Nephron (organoid): ENCODE results near the gene GNG2.
A peak's percentile ranks its signal among the peaks of the same experiment; 100 is the strongest.

Experiments
- H3K27ac Mint-ChIP-seq, 3 experiments: 2 replicates each; pipeline ENCODE4 v1.8.0; 2020; ENCODE audit warnings: mixed read lengths in 3 of 3, mild to moderate bottlenecking in 2 of 3, moderate library complexity in 1 of 3
- H3K27me3 Mint-ChIP-seq: 2 replicates; pipeline ENCODE4 v1.8.0; 2021; ENCODE audit warnings: low read depth, mild to moderate bottlenecking, moderate library complexity, mixed read lengths
- H3K36me3 Mint-ChIP-seq: 2 replicates; pipeline ENCODE4 v1.8.0; 2020; ENCODE audit warnings: low read depth, mixed read lengths
- H3K4me1 Mint-ChIP-seq: 2 replicates; pipeline ENCODE4 v1.8.0; 2020; ENCODE audit warnings: mixed read lengths
- H3K4me3 Mint-ChIP-seq, 3 experiments: 2 replicates each; pipeline ENCODE4 v1.8.0; 2020; ENCODE audit warnings: mild to moderate bottlenecking in 3 of 3, mixed read lengths in 3 of 3, moderate library complexity in 2 of 3
- H3K9me3 Mint-ChIP-seq: 2 replicates; pipeline ENCODE4 v1.8.0; 2020; ENCODE audit warnings: mixed read lengths
- TF ChIP-seq, protein P1 (sequence below), 3 experiments: fragments of 200-600 bp; sonication (generic); IDR thresholded peaks; one replicate each; pipeline ENCODE4 v1.5.0; 2021; ENCODE audit warnings: antibody characterized with exemption in 3 of 3; ENCODE audit not compliant: unreplicated experiment in 3 of 3

GNG2 gene

DNA sequence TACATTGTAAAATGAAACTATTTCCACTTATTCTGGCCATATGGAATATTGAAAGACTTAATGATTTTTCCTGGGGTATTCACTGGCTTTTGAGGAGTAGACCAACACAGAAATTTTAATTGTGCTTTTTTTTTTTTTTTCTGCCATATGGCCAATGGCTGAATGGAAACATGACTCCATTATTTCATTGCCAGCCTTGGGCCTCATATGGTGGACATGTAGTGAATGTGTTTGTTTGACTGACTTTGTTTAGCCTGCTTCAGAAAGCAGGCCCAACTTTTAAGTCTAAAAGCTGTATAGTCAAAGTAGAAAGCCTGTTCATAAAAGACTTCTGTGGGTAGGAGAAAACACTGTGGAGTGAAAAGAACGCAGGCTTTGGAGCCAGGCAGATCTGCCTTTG is 2.4 kb downstream of the GNG2 start:
- peak overlapping the region; percentile 90 to 93 (median 92) for H3K4me3 Mint-ChIP-seq
- peak overlapping the region in 1 of 3 experiments; percentile 86 for H3K27ac Mint-ChIP-seq
- H3K36me3 Mint-ChIP-seq = no peaks in the 10 kb centered on the region
- no peaks in the 10 kb centered on the region for H3K27me3 Mint-ChIP-seq
- peaks cover 33% of the 10 kb centered on the region for H3K4me1 Mint-ChIP-seq
- no peaks in the 10 kb centered on the region for H3K9me3 Mint-ChIP-seq
- TF ChIP-seq, protein P1, sequence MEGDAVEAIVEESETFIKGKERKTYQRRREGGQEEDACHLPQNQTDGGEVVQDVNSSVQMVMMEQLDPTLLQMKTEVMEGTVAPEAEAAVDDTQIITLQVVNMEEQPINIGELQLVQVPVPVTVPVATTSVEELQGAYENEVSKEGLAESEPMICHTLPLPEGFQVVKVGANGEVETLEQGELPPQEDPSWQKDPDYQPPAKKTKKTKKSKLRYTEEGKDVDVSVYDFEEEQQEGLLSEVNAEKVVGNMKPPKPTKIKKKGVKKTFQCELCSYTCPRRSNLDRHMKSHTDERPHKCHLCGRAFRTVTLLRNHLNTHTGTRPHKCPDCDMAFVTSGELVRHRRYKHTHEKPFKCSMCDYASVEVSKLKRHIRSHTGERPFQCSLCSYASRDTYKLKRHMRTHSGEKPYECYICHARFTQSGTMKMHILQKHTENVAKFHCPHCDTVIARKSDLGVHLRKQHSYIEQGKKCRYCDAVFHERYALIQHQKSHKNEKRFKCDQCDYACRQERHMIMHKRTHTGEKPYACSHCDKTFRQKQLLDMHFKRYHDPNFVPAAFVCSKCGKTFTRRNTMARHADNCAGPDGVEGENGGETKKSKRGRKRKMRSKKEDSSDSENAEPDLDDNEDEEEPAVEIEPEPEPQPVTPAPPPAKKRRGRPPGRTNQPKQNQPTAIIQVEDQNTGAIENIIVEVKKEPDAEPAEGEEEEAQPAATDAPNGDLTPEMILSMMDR (IDR thresholded peaks at IDR 0.05; ENCODE audit: unreplicated experiment in 3 of 3) = no peak

DNA sequence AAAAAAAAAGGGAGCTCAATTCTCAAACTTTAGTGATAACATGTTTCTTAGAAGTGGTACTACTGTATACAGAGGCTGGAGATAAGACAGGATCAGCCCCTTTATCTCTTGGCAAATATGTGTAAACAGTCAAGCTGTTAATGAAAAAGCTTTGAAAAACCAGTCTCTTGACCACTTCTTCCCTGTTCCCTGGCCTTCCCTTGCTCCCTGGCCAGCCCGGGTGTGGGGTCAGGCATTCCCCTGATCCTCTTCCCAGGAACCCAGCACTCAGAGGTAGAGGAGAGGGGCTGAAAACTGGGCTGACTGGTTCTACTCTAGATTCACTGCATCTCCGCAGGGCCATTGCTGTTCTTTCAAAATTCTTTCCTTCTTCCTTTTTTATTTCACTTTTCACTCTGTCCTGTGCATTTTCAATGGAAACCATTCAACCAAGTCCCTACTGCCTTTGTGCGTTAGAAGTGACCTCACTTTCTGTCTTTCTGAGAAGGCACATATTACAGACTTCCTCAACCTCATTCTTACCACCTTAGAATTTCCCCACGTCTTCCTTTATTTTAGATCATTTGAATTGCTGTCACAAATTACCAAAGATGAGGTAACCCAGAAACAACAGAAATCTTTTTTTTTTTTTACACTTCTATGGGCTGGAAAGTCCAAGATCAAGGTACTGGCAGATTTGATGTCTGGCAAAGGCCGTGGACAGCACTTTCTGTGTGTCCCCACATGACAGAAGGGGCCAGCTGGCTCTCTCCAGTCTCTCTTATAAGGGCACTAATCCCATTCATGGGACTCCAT is 5.7 kb downstream of the GNG2 start:
- Mint-ChIP-seq H3K27me3 (no peaks in the 10 kb centered on the region), H3K9me3 (no peaks in the 10 kb centered on the region), H3K27ac (no peak overlapping the region), H3K36me3 (no peaks in the 10 kb centered on the region), H3K4me3 (no peak overlapping the region), H3K4me1 (peaks cover 33% of the 10 kb centered on the region)
- TF ChIP-seq, protein P1 (IDR thresholded peaks at IDR 0.05; ENCODE audit: unreplicated experiment in 3 of 3) = no peak

DNA sequence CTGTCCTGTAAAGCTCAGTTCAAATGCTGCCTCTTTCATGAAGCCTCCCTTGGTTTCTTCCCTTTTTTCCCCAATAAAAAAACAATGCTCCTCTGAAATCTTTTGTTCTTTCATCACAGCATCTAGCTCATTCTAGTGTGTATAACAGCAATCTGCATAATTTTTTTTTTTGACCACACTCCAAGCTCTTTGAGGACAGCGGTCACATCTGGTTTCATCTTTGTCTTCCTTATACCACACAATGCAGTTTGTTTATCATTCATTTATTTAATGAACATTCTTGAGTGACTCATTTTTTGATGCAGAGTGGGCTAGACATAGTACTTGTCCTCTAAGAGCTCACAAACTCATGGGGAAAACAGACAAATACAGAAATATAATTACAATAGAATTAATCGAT is 7.3 kb downstream of the GNG2 start:
- H3K4me1 Mint-ChIP-seq = peaks cover 22% of the 10 kb centered on the region
- no peaks in the 10 kb centered on the region for H3K9me3 Mint-ChIP-seq
- TF ChIP-seq, protein P1 (IDR thresholded peaks at IDR 0.05; ENCODE audit: unreplicated experiment in 3 of 3) = no peak
- no peak overlapping the region for H3K4me3 Mint-ChIP-seq
- H3K27ac Mint-ChIP-seq = no peak overlapping the region
- H3K36me3 Mint-ChIP-seq = no peaks in the 10 kb centered on the region
- no peaks in the 10 kb centered on the region for H3K27me3 Mint-ChIP-seq

DNA sequence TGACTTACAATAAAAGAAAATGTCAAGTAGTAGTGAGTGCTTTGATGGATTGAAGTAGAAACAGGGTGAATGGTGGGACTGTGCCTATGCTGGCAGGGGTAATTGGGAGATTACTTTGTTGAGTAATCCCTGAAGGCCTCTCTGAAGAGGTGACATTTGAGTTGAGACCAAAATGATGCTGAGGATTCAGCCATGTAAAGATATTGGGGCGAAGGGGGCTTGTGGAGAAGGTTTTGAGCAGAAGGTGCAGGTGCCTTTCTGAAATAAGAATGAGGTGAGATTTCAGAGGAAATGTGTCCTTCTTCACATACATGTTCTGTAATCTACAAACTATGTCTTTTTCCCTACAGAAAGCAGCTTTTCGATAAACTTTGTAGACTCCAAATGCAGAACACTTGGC is 8.0 kb downstream of the GNG2 start:
- H3K9me3 Mint-ChIP-seq = no peaks in the 10 kb centered on the region
- H3K27me3 Mint-ChIP-seq = no peaks in the 10 kb centered on the region
- no peak overlapping the region for H3K4me3 Mint-ChIP-seq
- TF ChIP-seq, protein P1 (IDR thresholded peaks at IDR 0.05; ENCODE audit: unreplicated experiment in 3 of 3) = no peak
- no peak overlapping the region for H3K27ac Mint-ChIP-seq
- H3K36me3 Mint-ChIP-seq = no peaks in the 10 kb centered on the region
- peaks cover 21% of the 10 kb centered on the region for H3K4me1 Mint-ChIP-seq

DNA sequence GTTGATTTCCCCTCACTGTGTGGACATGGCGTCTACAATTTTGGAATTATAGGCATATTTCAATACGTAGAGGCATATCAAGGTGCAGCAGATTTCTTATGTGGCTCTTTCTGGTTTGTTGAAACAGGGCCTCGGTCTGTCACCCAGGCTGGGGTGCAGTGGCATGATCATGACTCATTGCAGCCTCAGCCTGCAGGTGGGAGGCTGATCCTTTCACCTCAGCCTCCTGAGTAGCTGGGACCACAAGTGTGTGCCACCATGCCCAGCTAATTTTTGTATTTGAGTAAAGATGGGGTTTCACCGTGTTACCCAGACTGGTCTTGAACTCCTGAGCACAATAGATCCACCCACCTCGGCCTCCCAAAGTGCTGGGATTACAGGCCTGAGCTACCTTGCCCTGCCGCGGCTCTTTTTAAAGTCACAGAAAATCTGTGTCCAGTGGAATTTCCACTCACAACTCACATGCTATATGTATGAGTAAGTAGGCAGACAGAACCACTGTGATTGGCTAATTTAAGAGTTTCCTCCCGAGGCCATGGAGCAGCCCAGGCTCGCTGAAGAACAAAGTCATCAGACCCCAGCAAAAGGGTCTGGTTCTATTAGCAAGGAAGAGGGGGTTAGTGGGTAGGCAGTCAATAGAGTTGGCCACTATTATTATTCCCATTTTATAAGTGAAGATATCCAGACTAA is 9.1 kb downstream of the GNG2 start:
- H3K4me3 Mint-ChIP-seq = no peak overlapping the region
- H3K36me3 Mint-ChIP-seq = no peaks in the 10 kb centered on the region
- H3K4me1 Mint-ChIP-seq = peaks cover 19% of the 10 kb centered on the region
- H3K9me3 Mint-ChIP-seq = no peaks in the 10 kb centered on the region
- H3K27ac Mint-ChIP-seq = no peak overlapping the region
- TF ChIP-seq, protein P1 (IDR thresholded peaks at IDR 0.05; ENCODE audit: unreplicated experiment in 3 of 3) = no peak
- H3K27me3 Mint-ChIP-seq = no peaks in the 10 kb centered on the region
